ENCODE data around the gene USH1C.

DNA sequence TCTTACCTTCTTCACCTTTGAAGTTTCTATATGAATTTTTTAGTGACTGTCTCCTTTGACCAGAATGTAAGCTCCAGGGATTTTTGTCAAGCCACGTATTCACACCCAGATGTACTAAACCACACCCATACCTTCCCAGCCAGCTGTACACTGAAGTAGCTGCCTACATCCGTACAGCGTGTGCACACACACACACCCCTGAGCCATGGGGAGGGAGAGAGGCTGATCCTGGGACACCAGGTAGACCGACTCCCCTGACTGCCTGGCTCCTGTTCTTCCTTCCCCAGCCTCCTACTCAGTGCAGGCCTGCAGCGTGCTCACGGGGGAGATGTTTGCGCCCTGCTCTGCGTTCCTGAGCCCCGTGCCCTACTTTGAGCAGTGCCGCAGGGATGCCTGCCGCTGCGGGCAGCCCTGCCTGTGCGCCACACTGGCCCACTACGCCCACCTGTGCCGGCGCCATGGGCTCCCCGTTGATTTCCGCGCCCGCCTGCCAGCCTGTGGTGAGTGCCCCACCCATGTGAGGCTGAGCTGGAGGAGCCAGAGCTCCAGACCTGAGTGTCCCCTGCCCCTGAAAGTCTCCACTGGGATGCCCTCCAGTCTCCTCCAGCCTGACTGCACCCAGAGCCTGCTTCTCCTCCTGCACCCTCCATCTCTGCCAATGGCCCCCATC is 28.7 kb upstream of the USH1C start:
- TF ChIP-seq, protein P1, sequence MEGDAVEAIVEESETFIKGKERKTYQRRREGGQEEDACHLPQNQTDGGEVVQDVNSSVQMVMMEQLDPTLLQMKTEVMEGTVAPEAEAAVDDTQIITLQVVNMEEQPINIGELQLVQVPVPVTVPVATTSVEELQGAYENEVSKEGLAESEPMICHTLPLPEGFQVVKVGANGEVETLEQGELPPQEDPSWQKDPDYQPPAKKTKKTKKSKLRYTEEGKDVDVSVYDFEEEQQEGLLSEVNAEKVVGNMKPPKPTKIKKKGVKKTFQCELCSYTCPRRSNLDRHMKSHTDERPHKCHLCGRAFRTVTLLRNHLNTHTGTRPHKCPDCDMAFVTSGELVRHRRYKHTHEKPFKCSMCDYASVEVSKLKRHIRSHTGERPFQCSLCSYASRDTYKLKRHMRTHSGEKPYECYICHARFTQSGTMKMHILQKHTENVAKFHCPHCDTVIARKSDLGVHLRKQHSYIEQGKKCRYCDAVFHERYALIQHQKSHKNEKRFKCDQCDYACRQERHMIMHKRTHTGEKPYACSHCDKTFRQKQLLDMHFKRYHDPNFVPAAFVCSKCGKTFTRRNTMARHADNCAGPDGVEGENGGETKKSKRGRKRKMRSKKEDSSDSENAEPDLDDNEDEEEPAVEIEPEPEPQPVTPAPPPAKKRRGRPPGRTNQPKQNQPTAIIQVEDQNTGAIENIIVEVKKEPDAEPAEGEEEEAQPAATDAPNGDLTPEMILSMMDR (IDR thresholded peaks at IDR 0.05; ENCODE audit: low read depth, low read length) = no peak
- no peak for TF ChIP-seq EZH2phosphoT487 (IDR thresholded peaks at IDR 0.05; ENCODE audit: low read depth)

Measured in OCI-LY3 (cell line).